Prostate gland (tissue), 2 donors: Measurements from ENCODE around the gene ITGAX. TPM values are rescaled to one million over a fixed set of nuclear protein-coding genes. Genes with fewer than 3 reads are reported as not detected.
"Not testable (repeated sequence)": the region's sequence is repeated elsewhere in the genome, so short reads cannot be mapped to it uniquely, and the experiment has no call there.

Source experiments
- DNase-seq: peaks from one replicate; pipeline ENCODE4 v3.0.0-alpha.2; 2019; ENCODE audit warnings: low spot score
- H3K27ac ChIP-seq, 2 donors: fragments of 200-600 bp; sonication (generic); 2 replicates each; pipeline ENCODE4 v1.5.1; 2017 to 2019
- H3K27me3 ChIP-seq: fragments of 200-600 bp; sonication (generic); replicated peaks from 2 replicates; pipeline ENCODE4 v1.5.1; 2019; ENCODE audit not compliant: insufficient read depth
- H3K36me3 ChIP-seq, 2 donors: fragments of 200-600 bp; sonication (generic); 1 replicate in 1 of 2; 2 replicates in 1 of 2; pipeline versions ENCODE4 v1.5.1 to v1.8.1; 2017 to 2019
- H3K4me1 ChIP-seq: fragments of 200-600 bp; sonication (generic); replicated peaks from 2 replicates; pipeline ENCODE4 v1.5.1; 2019
- H3K4me3 ChIP-seq, 2 donors: fragments of 200-600 bp; sonication (generic); 2 replicates each; pipeline ENCODE4 v1.5.1; 2017 to 2019
- H3K9me3 ChIP-seq: fragments of 200-600 bp; sonication (generic); 2 replicates; pipeline ENCODE4 v1.5.1; 2017
- POLR2A ChIP-seq: fragments of 450-650 bp; IDR thresholded peaks from one replicate; pipeline ENCODE4 v1.6.1; 2016; ENCODE audit warnings: antibody characterized with exemption, mild to moderate bottlenecking
- POLR2AphosphoS5 ChIP-seq: sonication (generic); formaldehyde crosslinking; IDR thresholded peaks from one replicate; pipeline ENCODE4 v1.6.1; 2017; ENCODE audit warnings: antibody characterized with exemption
- WGBS: methylation state at CpG from one replicate; pipeline ENCODE4 v1.1.5; 2018; 5-methylcytosine and 5-hydroxymethylcytosine counted together
- intact Hi-C: fragments of 100-400 bp; cut with DNase I; formaldehyde crosslinking; loops from one replicate; pipeline ENCODE4 v1.14.2; 2022
- total RNA-seq, 2 donors: library from RNA; depleted of rRNA; stranded (reverse); fragments of >200 nt; gene quantifications; one replicate each; pipeline ENCODE4 v1.1.0, GENCODE V29; 2016
- TF ChIP-seq, protein P1 (sequence below), 4 experiments: fragments of 200-600 bp in 2 of 4; fragments of 450-650 bp in 2 of 4; sonication (generic) in 2 of 4; IDR thresholded peaks; 1 replicate in 3 of 4; 2 replicates in 1 of 4; pipeline ENCODE4 v1.5.1; 2016 to 2019; ENCODE audit warnings: antibody characterized with exemption in 4 of 4, mild to moderate bottlenecking in 2 of 4, moderate library complexity in 2 of 4

Gene ITGAX
- total RNA-seq, 2 donors from 2014 or later: 2.0 to 3.7 TPM

DNA sequence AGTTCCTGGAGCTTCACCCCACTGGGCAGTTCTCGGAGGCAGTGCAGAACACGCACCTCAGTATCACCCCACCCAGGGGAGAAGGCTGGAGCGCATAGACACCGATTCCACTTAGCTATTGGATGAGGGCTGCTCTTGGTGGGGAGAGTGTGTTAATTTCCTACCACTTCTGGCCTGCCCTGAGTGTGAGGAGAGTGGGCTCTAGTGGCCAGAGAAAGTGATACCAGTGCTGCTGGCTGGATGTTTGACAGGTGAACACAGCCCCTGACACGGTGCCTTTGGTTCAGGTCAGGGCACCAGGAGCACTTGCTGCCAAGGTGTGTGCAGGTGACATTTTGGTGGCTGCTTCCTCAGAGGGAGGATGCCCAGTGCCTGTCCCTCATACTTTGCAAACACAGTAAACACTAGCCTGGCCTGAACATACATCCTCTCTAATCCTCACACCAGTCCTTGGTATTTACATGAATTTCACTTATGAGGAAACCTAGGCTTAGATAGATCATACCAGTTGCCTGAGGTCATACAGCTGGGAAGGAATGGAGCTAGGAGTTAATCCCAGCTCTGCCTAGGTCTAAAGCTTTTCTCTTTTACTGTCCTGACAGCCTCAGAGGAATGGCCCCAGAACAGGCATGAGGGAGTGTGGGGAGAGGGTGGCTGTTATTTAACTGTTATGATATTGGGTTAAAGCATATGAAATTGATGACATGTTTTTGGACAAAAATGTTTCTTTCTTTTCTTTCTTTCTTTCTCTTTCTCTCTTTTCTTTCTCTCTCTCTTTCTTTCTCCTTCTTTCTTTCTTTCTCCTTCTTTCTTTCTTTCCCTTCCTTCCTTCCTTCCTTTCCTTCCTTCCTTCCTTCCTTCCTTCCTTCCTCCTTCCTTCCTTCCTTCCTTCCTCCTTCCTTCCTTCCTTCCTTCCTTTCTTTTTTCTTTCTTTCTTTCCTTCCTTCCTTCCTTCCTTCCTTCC lies 21.0 kb upstream of the ITGAX start:
- Histone ChIP-seq H3K4me1 (no peaks in the 10 kb centered on the region), H3K27ac (no peak overlapping the region), H3K9me3 (no peaks in the 10 kb centered on the region), H3K27me3 (peaks cover 20% of the 10 kb centered on the region), H3K36me3 (no peaks in the 10 kb centered on the region), H3K4me3 (no peak overlapping the region)
- WGBS: 6% methylated on average over 5 of the region's 5 CpGs
- TF ChIP-seq POLR2A (no peak), POLR2AphosphoS5 (no peak)
- TF ChIP-seq, protein P1, sequence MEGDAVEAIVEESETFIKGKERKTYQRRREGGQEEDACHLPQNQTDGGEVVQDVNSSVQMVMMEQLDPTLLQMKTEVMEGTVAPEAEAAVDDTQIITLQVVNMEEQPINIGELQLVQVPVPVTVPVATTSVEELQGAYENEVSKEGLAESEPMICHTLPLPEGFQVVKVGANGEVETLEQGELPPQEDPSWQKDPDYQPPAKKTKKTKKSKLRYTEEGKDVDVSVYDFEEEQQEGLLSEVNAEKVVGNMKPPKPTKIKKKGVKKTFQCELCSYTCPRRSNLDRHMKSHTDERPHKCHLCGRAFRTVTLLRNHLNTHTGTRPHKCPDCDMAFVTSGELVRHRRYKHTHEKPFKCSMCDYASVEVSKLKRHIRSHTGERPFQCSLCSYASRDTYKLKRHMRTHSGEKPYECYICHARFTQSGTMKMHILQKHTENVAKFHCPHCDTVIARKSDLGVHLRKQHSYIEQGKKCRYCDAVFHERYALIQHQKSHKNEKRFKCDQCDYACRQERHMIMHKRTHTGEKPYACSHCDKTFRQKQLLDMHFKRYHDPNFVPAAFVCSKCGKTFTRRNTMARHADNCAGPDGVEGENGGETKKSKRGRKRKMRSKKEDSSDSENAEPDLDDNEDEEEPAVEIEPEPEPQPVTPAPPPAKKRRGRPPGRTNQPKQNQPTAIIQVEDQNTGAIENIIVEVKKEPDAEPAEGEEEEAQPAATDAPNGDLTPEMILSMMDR (IDR thresholded peaks at IDR 0.05): peak in 2 of 4 experiments; percentile 9 to 43
- no peak for DNase-seq
- intact Hi-C loops: no loop called here

DNA sequence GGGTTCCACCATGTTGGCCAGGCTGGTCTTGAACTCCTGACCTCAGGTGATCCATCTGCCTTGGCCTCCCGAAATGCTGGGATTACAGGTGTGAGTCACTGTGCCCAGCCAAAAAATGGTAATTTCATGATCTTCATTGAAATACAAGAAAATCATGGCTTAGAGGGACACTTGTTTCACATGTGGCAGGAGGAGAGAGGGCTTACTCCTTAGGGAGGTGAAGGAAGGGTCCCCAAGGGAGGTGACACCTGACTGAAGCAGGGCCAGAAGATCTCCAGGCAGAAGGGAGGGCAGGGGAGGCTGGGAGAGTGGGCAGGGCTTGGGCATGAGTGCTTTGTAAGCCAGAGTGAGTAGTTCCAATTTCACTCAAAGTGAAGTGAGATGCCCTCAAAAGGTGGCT lies 20.0 kb upstream of the ITGAX start:
- no peak overlapping the region for H3K4me3 ChIP-seq
- peaks cover 10% of the 10 kb centered on the region for H3K27me3 ChIP-seq
- no peaks in the 10 kb centered on the region for H3K9me3 ChIP-seq
- H3K36me3 ChIP-seq: no peaks in the 10 kb centered on the region
- WGBS: 70% methylated on average over 1 of the region's 1 CpG
- TF ChIP-seq POLR2AphosphoS5: no peak
- TF ChIP-seq, protein P1 (IDR thresholded peaks at IDR 0.05): no peak
- TF ChIP-seq POLR2A: no peak
- DNase-seq: no peak
- no peaks in the 10 kb centered on the region for H3K4me1 ChIP-seq
- no peak overlapping the region for H3K27ac ChIP-seq
- intact Hi-C loops: no loop called here

DNA sequence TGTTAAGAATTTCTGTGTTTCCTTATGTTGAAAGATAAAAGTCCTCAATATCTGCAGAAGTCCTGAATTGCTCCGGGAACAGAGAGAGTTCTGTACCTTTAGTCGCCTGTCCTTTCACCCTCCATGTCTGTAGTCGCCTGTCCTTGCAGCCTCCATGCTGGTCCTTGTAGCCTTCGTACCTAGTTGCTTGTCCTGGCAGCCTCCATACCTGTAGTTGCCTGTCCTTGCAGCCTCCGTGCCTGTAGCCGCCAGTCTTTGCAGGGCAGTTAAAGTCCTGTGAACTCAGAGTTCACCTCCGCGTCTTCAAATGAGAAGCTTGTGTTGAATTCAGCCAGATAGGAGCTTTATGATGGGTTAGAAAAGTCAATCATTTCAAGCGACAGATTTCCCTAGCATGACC lies 19.5 kb upstream of the ITGAX start:
- WGBS: 64% methylated on average over 9 of the region's 9 CpGs
- peaks cover 5% of the 10 kb centered on the region for H3K27me3 ChIP-seq
- H3K27ac ChIP-seq: no peak overlapping the region
- no peaks in the 10 kb centered on the region for H3K4me1 ChIP-seq
- H3K4me3 ChIP-seq: no peak overlapping the region
- no peak for DNase-seq
- intact Hi-C loops: no loop called here
- TF ChIP-seq, protein P1 (IDR thresholded peaks at IDR 0.05): no peak
- TF ChIP-seq POLR2A (no peak), POLR2AphosphoS5 (no peak)
- no peaks in the 10 kb centered on the region for H3K9me3 ChIP-seq
- H3K36me3 ChIP-seq: no peaks in the 10 kb centered on the region

DNA sequence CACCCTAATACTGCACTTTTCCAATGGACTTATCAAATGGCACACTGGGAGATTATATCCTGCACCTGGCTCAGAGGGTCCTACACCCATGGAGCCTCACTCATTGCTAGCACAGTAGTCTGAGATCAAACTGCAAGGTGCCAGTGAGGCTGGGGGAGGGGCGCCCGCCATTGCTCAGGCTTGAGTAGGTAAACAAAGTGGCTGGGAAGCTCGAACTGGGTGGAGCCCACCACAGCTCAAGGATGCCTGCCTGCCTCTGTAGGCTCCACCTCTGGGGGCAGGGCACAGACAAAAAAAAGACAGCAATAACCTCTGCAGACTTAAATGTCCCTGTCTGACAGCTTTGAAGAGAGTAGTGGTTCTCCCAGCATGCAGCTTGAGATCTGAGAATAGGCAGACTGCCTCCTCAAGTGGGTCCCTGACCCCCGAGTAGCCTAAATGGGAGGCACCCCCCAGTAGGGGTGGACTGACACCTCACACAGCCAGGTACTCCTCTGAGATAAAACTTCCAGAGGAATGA lies 16.8 kb upstream of the ITGAX start:
- DNase-seq, intact Hi-C loops: not testable (repeated sequence)
- WGBS: 64% methylated on average over 4 of the region's 4 CpGs

DNA sequence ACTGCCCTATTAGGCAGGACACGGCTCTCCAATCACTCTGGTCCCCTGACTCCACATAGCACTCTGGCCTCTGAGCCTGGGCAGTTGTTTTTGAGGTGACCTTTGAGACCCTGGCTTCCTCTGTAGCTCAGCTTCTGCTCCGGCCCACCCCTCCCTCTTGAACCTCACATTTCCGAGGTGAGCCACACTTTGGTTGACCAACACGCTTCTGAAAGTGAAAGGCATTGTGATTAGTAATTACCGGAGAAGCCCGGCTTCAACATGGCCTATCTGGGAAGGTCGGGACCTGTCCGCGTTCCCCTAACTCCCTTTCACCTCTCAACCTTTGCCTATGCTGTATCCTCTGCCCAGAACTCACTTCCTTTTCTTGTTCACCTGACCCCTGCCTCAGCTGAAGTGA lies 10.3 kb upstream of the ITGAX start:
- Histone ChIP-seq H3K4me1 (no peaks in the 10 kb centered on the region), H3K27ac (no peak overlapping the region), H3K36me3 (no peaks in the 10 kb centered on the region), H3K9me3 (no peaks in the 10 kb centered on the region), H3K4me3 (no peak overlapping the region), H3K27me3 (no peaks in the 10 kb centered on the region)
- intact Hi-C loops: no loop called here
- WGBS: 76% methylated on average over 9 of the region's 9 CpGs
- TF ChIP-seq, protein P1 (IDR thresholded peaks at IDR 0.05): no peak
- no peak for TF ChIP-seq POLR2A
- TF ChIP-seq POLR2AphosphoS5: no peak
- no peak for DNase-seq

More for the DNA sequence above, 16.8 kb upstream of the ITGAX start:
- not testable (repeated sequence) for H3K36me3 ChIP-seq, H3K9me3 ChIP-seq, H3K27me3 ChIP-seq, H3K4me3 ChIP-seq, H3K4me1 ChIP-seq, H3K27ac ChIP-seq
